Testis (tissue), 3 donors: Measurements from ENCODE around the gene SLC22A16. TPM values are rescaled to one million over a fixed set of nuclear protein-coding genes. Genes with fewer than 3 reads are reported as not detected.
A peak's percentile ranks its signal among the peaks of the same experiment; 100 is the strongest.

ENCODE experiments used
- DNase-seq: peaks from one replicate; pipeline ENCODE4 v3.0.0-alpha.2; 2019
- H3K27ac ChIP-seq, 2 donors: fragments of 200-600 bp; sonication (generic); one replicate each; pipeline ENCODE4 v1.5.1; 2019
- H3K27me3 ChIP-seq: fragments of 200-600 bp; sonication (generic); one replicate; pipeline ENCODE4 v1.5.1; 2019
- H3K36me3 ChIP-seq: fragments of 200-600 bp; sonication (generic); one replicate; pipeline ENCODE4 v1.5.1; 2017; ENCODE audit warnings: low read depth; ENCODE audit errors: missing control alignments
- H3K4me1 ChIP-seq: fragments of 200-600 bp; sonication (generic); one replicate; pipeline ENCODE4 v1.5.1; 2019
- H3K4me3 ChIP-seq, 2 donors: fragments of 200-600 bp; sonication (generic); one replicate each; pipeline ENCODE4 v1.5.1; 2017 to 2019
- H3K9me3 ChIP-seq: fragments of 200-600 bp; sonication (generic); one replicate; pipeline ENCODE4 v1.5.1; 2017
- POLR2A ChIP-seq: fragments of 450-650 bp; IDR thresholded peaks from one replicate; pipeline ENCODE4 v1.6.1; 2017; ENCODE audit warnings: antibody characterized with exemption, mild to moderate bottlenecking, moderate library complexity
- WGBS, 2 donors: methylation state at CpG; one replicate each; pipeline ENCODE4 v1.1.5; 2018; 5-methylcytosine and 5-hydroxymethylcytosine counted together
- intact Hi-C: fragments of 100-400 bp; cut with DNase I; formaldehyde crosslinking; loops from one replicate; pipeline ENCODE4 v1.15.1; 2023; ENCODE audit warnings: low total_unique reads
- polyA plus RNA-seq: library from polyadenylated mRNA; stranded (reverse); fragments of 350-450 nt; fragmentation: Illumina TruSeq; extraction: RNeasy Lipid Tissue Mini Kit (QIAGEN cat#74804); gene quantifications from one replicate; pipeline ENCODE4 v1.2.3, GENCODE V29; 2014; ENCODE audit warnings: low read depth, low replicate concordance; ENCODE audit not compliant: insufficient read depth
- total RNA-seq, 2 donors: library from RNA; depleted of rRNA; stranded (reverse); fragments of >200 nt; gene quantifications; one replicate each; pipeline ENCODE4 v1.2.3, GENCODE V29; 2016
- TF ChIP-seq, protein P1 (sequence below), 3 experiments: fragments of 450-650 bp in 2 of 3; fragments of 200-600 bp in 1 of 3; sonication (generic) in 1 of 3; IDR thresholded peaks; one replicate each; pipeline ENCODE4 v1.5.1; 2016 to 2019; ENCODE audit warnings: antibody characterized with exemption in 3 of 3, mild to moderate bottlenecking in 2 of 3, moderate library complexity in 1 of 3

Gene SLC22A16
- total and polyA plus RNA-seq, 3 donors from 2014 or later, result 17.2 to 49.5 (median 25.0) TPM

- intact Hi-C loops, result no loop called here
- Histone ChIP-seq H3K27me3 (no peaks in the 10 kb centered on the region), H3K36me3 (no peaks in the 10 kb centered on the region), H3K27ac (no peak overlapping the region), H3K4me3 (no peak overlapping the region), H3K9me3 (no peaks in the 10 kb centered on the region), H3K4me1 (no peaks in the 10 kb centered on the region)
- DNase-seq, result no peak
- no peak for TF ChIP-seq POLR2A
- TF ChIP-seq, protein P1, sequence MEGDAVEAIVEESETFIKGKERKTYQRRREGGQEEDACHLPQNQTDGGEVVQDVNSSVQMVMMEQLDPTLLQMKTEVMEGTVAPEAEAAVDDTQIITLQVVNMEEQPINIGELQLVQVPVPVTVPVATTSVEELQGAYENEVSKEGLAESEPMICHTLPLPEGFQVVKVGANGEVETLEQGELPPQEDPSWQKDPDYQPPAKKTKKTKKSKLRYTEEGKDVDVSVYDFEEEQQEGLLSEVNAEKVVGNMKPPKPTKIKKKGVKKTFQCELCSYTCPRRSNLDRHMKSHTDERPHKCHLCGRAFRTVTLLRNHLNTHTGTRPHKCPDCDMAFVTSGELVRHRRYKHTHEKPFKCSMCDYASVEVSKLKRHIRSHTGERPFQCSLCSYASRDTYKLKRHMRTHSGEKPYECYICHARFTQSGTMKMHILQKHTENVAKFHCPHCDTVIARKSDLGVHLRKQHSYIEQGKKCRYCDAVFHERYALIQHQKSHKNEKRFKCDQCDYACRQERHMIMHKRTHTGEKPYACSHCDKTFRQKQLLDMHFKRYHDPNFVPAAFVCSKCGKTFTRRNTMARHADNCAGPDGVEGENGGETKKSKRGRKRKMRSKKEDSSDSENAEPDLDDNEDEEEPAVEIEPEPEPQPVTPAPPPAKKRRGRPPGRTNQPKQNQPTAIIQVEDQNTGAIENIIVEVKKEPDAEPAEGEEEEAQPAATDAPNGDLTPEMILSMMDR (IDR thresholded peaks at IDR 0.05), result no peak
- 66 to 69% methylated on average over 5 to 6 of the region's 6 CpGs for WGBS, 2 donors
Measured at GRCh38 chr6:110408901-110409300, 67.5 kb downstream of the SLC22A16 start.

DNA sequence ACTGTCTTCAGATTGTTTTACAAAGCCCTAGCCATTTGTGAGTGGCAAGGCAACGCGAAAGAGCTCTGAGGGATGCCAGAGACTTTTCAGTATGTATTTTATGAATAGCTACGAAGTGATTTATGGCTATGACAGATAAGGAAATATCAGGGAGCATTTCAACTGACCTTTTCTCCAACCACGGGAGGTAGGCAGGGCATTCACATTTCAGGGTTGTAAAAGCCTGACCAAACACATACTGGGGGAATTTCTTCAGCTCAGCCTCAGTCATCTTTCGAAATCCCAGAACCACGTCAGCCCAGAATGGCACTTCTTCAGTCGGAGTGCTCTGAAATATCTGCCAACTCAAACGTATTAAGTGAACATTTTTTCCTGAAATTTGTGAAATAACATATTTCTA, 71.8 kb downstream of the SLC22A16 start:
- Histone ChIP-seq H3K4me1 (no peaks in the 10 kb centered on the region), H3K9me3 (no peaks in the 10 kb centered on the region), H3K36me3 (no peaks in the 10 kb centered on the region), H3K27me3 (no peaks in the 10 kb centered on the region), H3K27ac (no peak overlapping the region), H3K4me3 (no peak overlapping the region)
- DNase-seq, result no peak
- TF ChIP-seq POLR2A, result no peak
- TF ChIP-seq, protein P1 (IDR thresholded peaks at IDR 0.05), result no peak
- intact Hi-C loops, result no loop called here
- 63 to 79% methylated on average over 8 of the region's 8 CpGs for WGBS, 2 donors

DNA sequence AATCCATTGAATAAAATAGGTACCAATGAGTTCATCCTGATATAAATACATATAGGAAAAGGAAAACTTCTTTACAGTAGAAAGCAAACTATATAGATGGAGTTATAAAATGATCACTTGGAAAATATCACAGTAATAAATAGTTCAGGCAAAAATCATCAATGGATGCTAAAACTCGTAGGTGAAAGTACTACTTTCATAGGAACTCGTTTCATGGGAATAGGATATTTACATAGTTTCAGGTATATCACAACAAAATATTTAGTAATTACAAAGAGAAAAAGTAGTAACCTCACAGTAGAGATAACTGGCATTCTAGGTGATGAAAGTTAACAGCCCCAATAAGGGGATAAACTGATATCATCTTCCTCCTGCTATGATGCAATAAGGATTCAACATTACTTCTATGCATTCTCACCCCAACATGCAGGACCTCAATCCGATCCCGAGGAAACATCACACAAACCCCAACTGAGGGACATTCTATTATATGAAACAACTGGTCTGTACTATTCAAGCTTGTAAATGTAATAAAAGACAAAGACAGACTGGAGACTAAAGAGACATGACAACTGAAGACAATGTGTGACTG, 74.7 kb downstream of the SLC22A16 start:
- H3K4me3 ChIP-seq, result no peak overlapping the region
- no peaks in the 10 kb centered on the region for H3K4me1 ChIP-seq
- TF ChIP-seq, protein P1 (IDR thresholded peaks at IDR 0.05), result no peak
- no peak for TF ChIP-seq POLR2A
- H3K27me3 ChIP-seq, result no peaks in the 10 kb centered on the region
- WGBS, 2 donors, result 85 to 86% methylated on average over 4 of the region's 4 CpGs
- DNase-seq, result no peak
- H3K9me3 ChIP-seq, result no peaks in the 10 kb centered on the region
- no peaks in the 10 kb centered on the region for H3K36me3 ChIP-seq
- no peak overlapping the region for H3K27ac ChIP-seq
- intact Hi-C loops, result no loop called here

DNA sequence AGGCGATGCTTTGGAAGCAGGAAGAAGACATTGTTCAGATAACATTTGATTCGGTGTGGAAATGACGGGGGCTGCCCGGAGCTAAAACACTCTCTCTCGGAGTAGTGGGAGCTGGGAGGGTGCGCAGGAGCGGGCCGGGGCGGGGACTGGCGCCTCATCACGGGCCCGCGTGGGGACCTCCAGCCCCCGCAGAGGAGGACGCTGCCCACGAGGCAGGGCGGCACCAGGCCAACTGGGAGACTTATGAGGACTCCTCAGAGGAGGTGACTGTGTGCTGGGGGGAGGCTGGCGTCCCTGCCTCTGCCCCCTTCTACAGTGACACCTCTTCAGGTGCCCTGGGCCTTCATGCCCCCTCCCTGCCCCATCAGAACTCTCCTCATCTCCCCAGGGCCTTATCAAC, 76.2 kb downstream of the SLC22A16 start:
- H3K4me3 ChIP-seq, result peak overlapping the region; percentile 34 to 40
- H3K36me3 ChIP-seq, result no peaks in the 10 kb centered on the region
- DNase-seq, result no peak
- peak overlapping the region in 1 of 2 donors; percentile 36 for H3K27ac ChIP-seq
- intact Hi-C loops, result no loop called here
- no peaks in the 10 kb centered on the region for H3K4me1 ChIP-seq
- no peaks in the 10 kb centered on the region for H3K9me3 ChIP-seq
- 23 to 53% methylated on average over 10 to 18 of the region's 18 CpGs for WGBS, 2 donors
- TF ChIP-seq, protein P1 (IDR thresholded peaks at IDR 0.05), result no peak
- no peak for TF ChIP-seq POLR2A
- no peaks in the 10 kb centered on the region for H3K27me3 ChIP-seq
